Tibial artery (tissue), 4 donors: Measurements from ENCODE around the gene COQ3.

Source experiments
- DNase-seq, 2 donors: peaks; one replicate each; pipeline ENCODE4 v3.0.0-alpha.2; 2019
- H3K27ac ChIP-seq, 2 donors: fragments of 200-600 bp; sonication (generic) in 1 of 2; 1 replicate in 1 of 2; 2 replicates in 1 of 2; pipeline ENCODE4 v1.5.1; 2018 to 2019; ENCODE audit warnings: mild to moderate bottlenecking in 1 of 2
- H3K27me3 ChIP-seq, 2 donors: fragments of 200-600 bp; sonication (generic) in 1 of 2; one replicate each; pipeline versions ENCODE4 v1.5.1 to v1.6.0; 2016 to 2019
- H3K36me3 ChIP-seq, 3 donors: fragments of 200-600 bp; sonication (generic) in 2 of 3; one replicate each; pipeline ENCODE4 v1.5.1; 2016 to 2019; ENCODE audit warnings: mild to moderate bottlenecking in 2 of 3
- H3K4me1 ChIP-seq, 4 donors: fragments of 200-600 bp; sonication (generic) in 2 of 4; 1 replicate in 3 of 4; 2 replicates in 1 of 4; pipeline ENCODE4 v1.5.1; 2016 to 2019
- H3K4me3 ChIP-seq, 2 donors: fragments of 200-600 bp; sonication (generic) in 1 of 2; 1 replicate in 1 of 2; 2 replicates in 1 of 2; pipeline ENCODE4 v1.5.1; 2018 to 2019; ENCODE audit warnings: mild to moderate bottlenecking in 2 of 2
- H3K9me3 ChIP-seq, 3 donors: fragments of 200-600 bp; sonication (generic) in 1 of 3; one replicate each; pipeline ENCODE4 v1.5.1; 2016 to 2019
- intact Hi-C: fragments of 100-400 bp; cut with DNase I; formaldehyde crosslinking; loops from one replicate; pipeline ENCODE4 v1.15.0; 2023; ENCODE audit warnings: low total_unique reads
- TF ChIP-seq, protein P1 (sequence below), 2 experiments: fragments of 200-600 bp in 1 of 2; fragments of 450-650 bp in 1 of 2; IDR thresholded peaks; one replicate each; pipeline ENCODE4 v1.5.1; 2017 to 2019; ENCODE audit warnings: antibody characterized with exemption in 2 of 2, mild to moderate bottlenecking in 1 of 2, moderate library complexity in 1 of 2

COQ3 gene

DNA sequence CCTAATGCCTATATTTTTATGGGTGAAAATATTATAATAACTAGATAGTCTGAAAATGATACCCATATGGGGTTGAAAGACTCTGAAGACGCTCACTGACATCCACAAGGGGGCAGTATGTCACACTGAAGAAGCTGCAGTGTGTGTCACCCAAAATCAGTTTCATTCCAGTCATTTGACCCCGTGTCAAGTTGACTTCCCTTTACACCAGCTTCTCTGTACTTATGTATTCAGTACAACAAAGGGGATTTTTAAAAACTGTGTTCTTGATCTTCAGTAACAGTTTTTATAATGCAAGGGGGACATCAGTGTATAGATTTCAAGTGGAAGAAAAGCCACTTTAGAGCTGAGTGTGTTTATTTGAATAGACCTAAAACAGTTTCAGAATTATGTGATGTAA is 63.8 kb downstream of the COQ3 start:
- Histone ChIP-seq H3K27ac (no peak overlapping the region), H3K9me3 (no peaks in the 10 kb centered on the region), H3K4me1 (no peaks in the 10 kb centered on the region), H3K36me3 (peaks cover 0 to 4% (median 0%) of the 10 kb centered on the region in 3 donors), H3K27me3 (no peaks in the 10 kb centered on the region), H3K4me3 (no peak overlapping the region)
- intact Hi-C loops, result loop anchor here (5.0 kb wide), 1 partner anchor 62 kb away; the partner anchor contains the start of gene COQ3
- DNase-seq, result peak in 1 of 2 donors; percentile 44
- TF ChIP-seq, protein P1, sequence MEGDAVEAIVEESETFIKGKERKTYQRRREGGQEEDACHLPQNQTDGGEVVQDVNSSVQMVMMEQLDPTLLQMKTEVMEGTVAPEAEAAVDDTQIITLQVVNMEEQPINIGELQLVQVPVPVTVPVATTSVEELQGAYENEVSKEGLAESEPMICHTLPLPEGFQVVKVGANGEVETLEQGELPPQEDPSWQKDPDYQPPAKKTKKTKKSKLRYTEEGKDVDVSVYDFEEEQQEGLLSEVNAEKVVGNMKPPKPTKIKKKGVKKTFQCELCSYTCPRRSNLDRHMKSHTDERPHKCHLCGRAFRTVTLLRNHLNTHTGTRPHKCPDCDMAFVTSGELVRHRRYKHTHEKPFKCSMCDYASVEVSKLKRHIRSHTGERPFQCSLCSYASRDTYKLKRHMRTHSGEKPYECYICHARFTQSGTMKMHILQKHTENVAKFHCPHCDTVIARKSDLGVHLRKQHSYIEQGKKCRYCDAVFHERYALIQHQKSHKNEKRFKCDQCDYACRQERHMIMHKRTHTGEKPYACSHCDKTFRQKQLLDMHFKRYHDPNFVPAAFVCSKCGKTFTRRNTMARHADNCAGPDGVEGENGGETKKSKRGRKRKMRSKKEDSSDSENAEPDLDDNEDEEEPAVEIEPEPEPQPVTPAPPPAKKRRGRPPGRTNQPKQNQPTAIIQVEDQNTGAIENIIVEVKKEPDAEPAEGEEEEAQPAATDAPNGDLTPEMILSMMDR (IDR thresholded peaks at IDR 0.05), result peak; percentile 39 to 61

DNA sequence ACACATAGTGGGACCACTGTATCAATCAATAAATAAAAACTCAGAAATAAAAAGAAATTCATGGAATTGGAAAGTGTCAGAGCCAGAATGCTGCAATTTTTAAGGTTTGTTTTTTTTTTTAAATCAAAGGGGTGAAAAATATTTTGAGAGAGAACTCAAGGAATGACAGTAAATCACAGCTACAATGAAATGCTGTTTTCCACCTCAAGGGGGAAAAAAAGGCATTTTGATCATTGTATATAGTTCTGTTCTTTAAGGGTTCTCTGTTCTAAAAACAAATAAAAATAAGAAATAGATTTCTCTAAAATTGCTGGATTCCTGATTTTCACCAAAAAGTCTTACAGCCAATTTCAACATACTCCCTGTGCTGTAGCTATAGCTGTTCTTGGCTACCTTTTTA is 69.0 kb downstream of the COQ3 start:
- TF ChIP-seq, protein P1 (IDR thresholded peaks at IDR 0.05), result no peak
- no peak for DNase-seq
- Histone ChIP-seq H3K36me3 (peaks cover 5 to 26% (median 8%) of the 10 kb centered on the region in 3 donors), H3K27me3 (no peaks in the 10 kb centered on the region), H3K4me1 (no peaks in the 10 kb centered on the region), H3K27ac (no peak overlapping the region), H3K9me3 (no peaks in the 10 kb centered on the region), H3K4me3 (no peak overlapping the region)
- intact Hi-C loops, result no loop called here
